Measurements from ENCODE around the gene PRR22.
"Not testable (repeated sequence)": the region's sequence is repeated elsewhere in the genome, so short reads cannot be mapped to it uniquely, and the experiment has no call there.

Gene PRR22

DNA sequence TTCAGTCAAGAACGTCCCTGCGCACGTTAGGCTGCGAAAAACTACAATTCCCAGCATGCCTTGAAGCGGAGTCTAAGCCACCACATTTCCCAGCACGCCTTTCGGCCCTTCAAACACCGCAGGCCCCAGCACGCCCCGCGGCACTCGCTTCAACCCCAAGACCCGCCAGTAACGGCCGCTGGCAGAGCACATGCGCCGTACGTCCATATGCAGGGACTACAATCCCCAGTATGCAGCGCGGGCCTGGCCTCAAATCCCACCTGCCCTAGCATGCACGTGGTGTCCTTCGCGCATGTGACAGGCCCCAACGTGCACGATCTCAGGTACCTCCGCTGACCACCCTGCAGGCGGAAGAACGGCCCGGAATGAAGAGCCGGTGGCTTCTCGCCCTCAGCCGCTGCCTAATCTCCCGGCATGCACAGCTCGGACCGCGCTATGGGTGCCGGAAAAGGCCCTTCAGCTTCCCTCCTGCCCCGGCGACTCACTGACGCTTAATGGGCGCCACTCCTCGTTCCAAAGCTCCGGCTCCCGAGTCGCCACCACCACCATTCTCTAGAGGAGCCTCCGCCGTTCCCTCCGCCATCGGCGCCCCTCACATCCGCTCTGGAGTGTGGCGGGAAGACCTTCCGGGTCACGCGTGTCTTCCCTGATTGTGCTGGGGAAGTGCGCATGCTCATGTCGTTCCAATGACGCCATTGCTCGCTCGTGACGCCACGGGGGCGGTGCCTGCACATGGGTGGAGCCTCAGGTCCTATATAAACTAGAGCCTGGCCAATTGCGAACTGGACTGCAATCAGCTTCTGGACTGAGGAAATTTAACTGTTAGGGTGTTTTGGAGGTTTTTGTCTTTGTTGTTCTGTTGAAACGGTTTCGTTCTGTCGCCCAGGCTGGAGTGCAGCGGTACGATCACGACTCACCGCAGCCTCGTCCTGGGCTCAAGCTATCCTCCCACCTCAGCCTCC is 6.3 kb upstream of the PRR22 start, which contains the start of gene DUS3L:
Gene DUS3L, minus strand, starts transcription at position 605 of the 962 bp plus-strand sequence. Its CDS starts 22 bp downstream, at position 583.
- peak; percentile 93 for DNase-seq

DNA sequence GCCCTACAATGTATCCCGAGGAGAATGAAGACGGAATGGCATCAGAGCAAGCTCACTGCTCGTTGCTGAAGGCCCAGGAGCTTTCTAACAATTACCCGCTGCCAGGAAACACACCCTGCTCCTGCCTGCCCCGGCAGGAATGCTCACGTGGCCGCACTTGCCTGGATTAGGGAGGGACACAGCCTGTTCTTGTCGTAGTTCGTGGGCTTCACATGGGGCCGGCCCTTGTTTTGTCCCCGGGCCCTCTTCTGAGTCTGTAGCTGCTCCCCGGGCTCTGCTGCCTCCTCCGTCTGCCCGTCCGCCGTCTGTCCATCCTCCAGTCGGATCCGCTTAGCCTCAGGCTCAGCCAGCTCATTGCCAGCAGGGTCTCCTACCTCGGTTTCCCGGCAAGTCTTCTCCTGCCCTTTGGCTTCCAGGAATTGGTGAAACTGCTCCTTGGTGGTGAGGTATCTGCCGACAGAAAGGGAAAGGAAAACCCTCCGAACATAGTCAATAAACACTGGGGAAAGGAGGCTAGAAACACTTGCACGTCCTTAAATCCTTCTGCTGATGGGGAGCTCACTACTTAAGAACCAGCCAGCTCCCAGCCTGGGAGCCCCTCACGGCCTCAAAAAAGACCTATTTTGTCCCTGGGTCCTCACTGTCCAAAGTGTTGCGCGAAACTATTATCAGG is 5.5 kb upstream of the PRR22 start:
- DNase-seq: no peak

DNA sequence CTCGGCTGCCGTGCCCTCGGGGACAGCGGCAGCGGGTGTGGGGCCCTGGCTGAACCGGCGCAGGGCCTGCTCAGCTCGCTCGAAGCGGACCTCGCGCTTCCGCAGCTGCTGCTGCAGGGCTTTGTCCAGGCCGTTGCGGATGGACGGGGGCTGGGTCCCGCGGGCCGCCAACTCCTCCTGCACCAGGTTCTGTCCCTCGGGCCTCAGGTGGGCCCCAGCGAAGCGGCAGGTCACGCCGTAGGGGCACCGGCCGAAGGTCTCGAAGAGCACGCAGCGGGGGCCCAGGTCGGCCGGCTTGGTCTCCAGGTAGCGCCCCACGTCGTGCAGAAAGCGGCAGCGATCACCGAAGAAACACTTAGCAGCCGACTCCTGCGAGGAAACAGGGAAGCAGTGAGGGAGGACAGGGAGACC is 4.8 kb upstream of the PRR22 start:
- no peak for DNase-seq

- DNase-seq: no peak
Measured at GRCh38 chr19:5788422-5788821, 3.9 kb upstream of the PRR22 start.

GRCh38 chr19:5787409-5788182 is 3.0 kb upstream of the PRR22 start:
- DNase-seq: no peak

- no peak for DNase-seq
Measured at GRCh38 chr19:5786593-5787408, 2.3 kb upstream of the PRR22 start.

DNA sequence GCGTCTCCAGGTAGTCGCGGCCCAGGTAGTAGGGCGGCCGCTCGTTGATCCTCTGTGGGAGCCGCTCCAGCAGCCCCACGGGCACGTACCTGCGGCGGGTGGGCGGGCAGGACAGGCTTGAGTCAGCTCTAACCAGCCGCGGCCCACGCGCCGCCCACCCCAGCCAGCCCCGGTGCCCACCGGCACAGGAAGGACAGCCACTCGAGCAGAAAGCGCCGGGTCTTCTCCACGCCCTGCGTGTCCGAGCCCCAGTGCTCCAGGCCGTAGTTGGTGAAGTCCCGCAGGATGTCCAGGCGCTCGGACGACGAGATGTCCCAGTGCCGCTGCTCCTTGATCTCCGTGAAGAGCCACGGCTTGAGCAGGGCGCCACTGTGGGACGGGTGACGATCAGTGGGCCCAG is 877 bp upstream of the PRR22 start:
- DNase-seq: no peak

- DNase-seq: no peak
Measured at GRCh38 chr19:5782945-5783919, 1.3 kb downstream of the PRR22 start.

GRCh38 chr19:5782322-5782721 is 2.2 kb downstream of the PRR22 start:
- no peak for DNase-seq

DNA sequence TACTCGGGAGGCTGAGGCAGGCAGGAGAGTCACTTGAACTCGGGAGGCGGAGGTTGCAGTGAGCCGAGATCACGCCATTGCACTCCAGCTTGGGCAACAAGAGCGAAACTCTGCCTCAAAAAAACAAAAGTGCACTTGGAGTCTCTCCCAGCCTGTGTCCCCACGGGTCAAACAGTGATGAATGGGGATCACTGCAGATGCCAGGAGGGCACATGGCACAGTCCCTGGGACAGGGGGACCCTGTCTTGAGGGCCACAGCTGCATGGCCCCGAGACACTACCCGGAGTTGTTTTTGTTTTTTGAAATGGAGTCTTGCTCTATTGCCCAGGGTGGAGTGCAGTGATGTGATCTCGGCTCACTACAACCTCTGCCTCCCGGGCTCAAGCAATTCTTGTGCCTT is 3.6 kb downstream of the PRR22 start:
- DNase-seq: not testable (repeated sequence)

DNA sequence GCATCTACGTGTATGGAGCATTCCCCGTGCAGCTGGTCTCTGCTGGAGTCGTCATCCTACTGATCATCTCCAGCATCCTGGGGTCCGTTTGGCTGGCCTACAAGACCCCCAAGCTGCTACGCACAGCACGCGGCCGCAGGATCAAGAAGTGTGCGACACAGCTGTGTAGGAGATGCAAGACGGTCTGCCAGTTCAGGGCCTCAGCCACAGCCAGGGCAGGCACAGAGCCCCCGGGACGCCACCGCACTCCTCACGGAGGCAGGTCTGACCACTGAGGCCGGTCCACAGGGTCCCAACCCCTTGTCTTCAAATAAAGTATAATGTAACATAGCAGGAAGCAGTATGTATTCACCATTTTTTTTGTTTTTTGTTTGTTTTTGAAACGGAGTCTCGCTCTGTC is 6.1 kb downstream of the PRR22 start:
- DNase-seq: no peak

GRCh38 chr19:5775668-5776309 is 8.8 kb downstream of the PRR22 start:
- DNase-seq: no peak

GRCh38 chr19:5774921-5775320 is 9.6 kb downstream of the PRR22 start:
- DNase-seq: no peak

GRCh38 chr19:5773276-5773675 is 11.3 kb downstream of the PRR22 start:
- no peak for DNase-seq

- no peak for DNase-seq
Measured at GRCh38 chr19:5772416-5772815, 12.1 kb downstream of the PRR22 start.

- DNase-seq: no peak
Measured at GRCh38 chr19:5767949-5768348, 16.6 kb downstream of the PRR22 start.

- no peak for DNase-seq
Measured at GRCh38 chr19:5765220-5765619, 19.3 kb downstream of the PRR22 start.

- no peak for DNase-seq
Measured at GRCh38 chr19:5762608-5763217, 21.8 kb downstream of the PRR22 start.

DNA sequence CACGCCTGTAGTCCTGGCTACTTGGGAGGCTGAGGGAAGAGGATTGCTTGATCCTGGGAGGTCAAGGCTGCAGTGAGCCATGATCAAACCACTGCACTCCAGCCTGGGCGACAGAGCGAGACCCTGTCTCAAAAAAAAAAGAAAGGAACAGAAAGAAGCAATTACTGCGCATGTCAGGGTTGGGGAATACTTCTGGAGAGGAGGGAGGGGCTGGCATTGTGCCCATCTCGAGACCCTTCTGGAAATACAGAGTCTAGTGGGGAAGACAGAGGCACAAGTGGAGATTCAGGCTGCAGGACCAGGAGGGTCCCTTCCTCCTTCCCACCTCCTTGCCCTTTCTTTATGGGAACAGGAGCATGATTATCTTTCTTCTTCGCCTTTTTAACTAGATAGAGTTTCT is 30.8 kb downstream of the PRR22 start:
- no peak for DNase-seq

GRCh38 chr19:5751709-5752108 is 32.8 kb downstream of the PRR22 start:
- DNase-seq: no peak

Measured in NCI-H1694 (cell line).